H1 (cell line): ENCODE results near the gene APOL4. TPM values are rescaled to one million over a fixed set of nuclear protein-coding genes. Genes with fewer than 3 reads are reported as not detected.

Experiments used
- CHD7 ChIP-seq: fragments of 300-600 bp; sonication (generic); IDR thresholded peaks from 2 replicates; pipeline ENCODE4 v1.7.1; 2012; ENCODE audit warnings: low read length, moderate library complexity, mild to moderate bottlenecking, inconsistent platforms; ENCODE audit not compliant: insufficient replicate concordance
- EP300 ChIP-seq, 2 experiments: IDR thresholded peaks; 1 replicate in 1 of 2; 2 replicates in 1 of 2; pipeline ENCODE4 v1.6.1; 2011 to 2012; ENCODE audit warnings: low read depth in 2 of 2, low read length in 2 of 2, mild to moderate bottlenecking in 2 of 2, borderline replicate concordance in 1 of 2, inconsistent platforms in 1 of 2, moderate library complexity in 1 of 2
- GTF2F1 ChIP-seq: IDR thresholded peaks from 2 replicates; pipeline ENCODE4 v1.6.1; 2012; ENCODE audit warnings: low read depth, low read length, improper control_type of control experiment, borderline replicate concordance
- HDAC6 ChIP-seq: IDR thresholded peaks from one replicate; pipeline ENCODE4 v1.7.1; 2012; ENCODE audit warnings: low read depth, mild to moderate bottlenecking, inconsistent platforms, low read length, moderate library complexity
- JUND ChIP-seq: IDR thresholded peaks from 2 replicates; pipeline ENCODE4 v1.6.1; 2011; ENCODE audit warnings: mild to moderate bottlenecking, improper control_type of control experiment, low read length
- MAFK ChIP-seq: IDR thresholded peaks from 2 replicates; pipeline ENCODE4 v1.6.1; 2012; ENCODE audit warnings: low read depth, mild to moderate bottlenecking, improper control_type of control experiment, low read length
- NANOG ChIP-seq: IDR thresholded peaks from 2 replicates; pipeline ENCODE4 v1.6.1; 2011; ENCODE audit warnings: low read length, low read depth, mild to moderate bottlenecking, inconsistent platforms; ENCODE audit not compliant: insufficient read depth, poor library complexity, severe bottlenecking
- NRF1 ChIP-seq: IDR thresholded peaks from 2 replicates; pipeline ENCODE4 v1.6.1; 2011; ENCODE audit warnings: mild to moderate bottlenecking, low read depth, low read length, improper control_type of control experiment
- RAD21 ChIP-seq, 2 experiments: IDR thresholded peaks in 1 of 2; conservative IDR thresholded peaks in 1 of 2; 2 replicates each; pipeline ENCODE4 v1.6.1; 2011; ENCODE audit warnings: low read depth in 2 of 2, low read length in 2 of 2, improper control_type of control experiment in 1 of 2, inconsistent platforms in 1 of 2, mild to moderate bottlenecking in 1 of 2, moderate library complexity in 1 of 2
- RXRA ChIP-seq: IDR thresholded peaks from 2 replicates; pipeline ENCODE4 v1.6.1; 2011; ENCODE audit warnings: low read depth, mild to moderate bottlenecking, low read length, moderate library complexity; ENCODE audit not compliant: insufficient read depth
- TAF7 ChIP-seq: optimal IDR thresholded peaks from 2 replicates; pipeline ENCODE3; 2011; ENCODE audit warnings: low read depth, mild to moderate bottlenecking, inconsistent platforms, low read length, moderate library complexity, borderline replicate concordance
- polyA plus RNA-seq, 7 experiments: library from polyadenylated mRNA; depleted of rRNA in 3 of 7; stranded (reverse) in 5 of 7; unstranded in 2 of 7; fragments of >200 nt in 5 of 7; fragments of 200-250 nt in 2 of 7; gene quantifications; 1 replicate in 5 of 7; 2 replicates in 1 of 7; 4 replicates in 1 of 7; pipeline versions ENCODE4 v1.2.1 to v1.2.3, GENCODE V29; 2011 to 2013; ENCODE audit warnings: missing spikeins in 2 of 7, mixed read lengths in 2 of 7
- total RNA-seq: library from RNA; stranded (reverse); fragmentation: NEBNext Ultra II Directional; extraction: Animal tissue kit (Norgen Biotek cat#: 25700); gene quantifications from 2 replicates; pipeline ENCODE4 v1.2.1, GENCODE V29; 2021

The APOL4 gene
- total and polyA plus RNA-seq, 2 of the 8 experiments (the other 6 are each of a cell fraction or from before 2014, with no cell fraction given): 0.02 TPM; not detected in 1

GRCh38 chr22:36166086-36166485 is 35.5 kb downstream of the APOL4 start (continued):
- TF ChIP-seq CHD7 (no peak), HDAC6 (no peak), NANOG (no peak), TAF7 (no peak), JUND (no peak), GTF2F1 (no peak), NRF1 (no peak), RAD21 (IDR thresholded peaks at IDR 0.05 in 1 of 2, conservative IDR thresholded peaks at IDR 0.05 in 1 of 2; ENCODE audit: low read depth in 2 of 2, low read length in 2 of 2) (no peak), EP300 (IDR thresholded peaks at IDR 0.05; ENCODE audit: borderline replicate concordance in 1 of 2, low read depth in 2 of 2, low read length in 2 of 2) (no peak), MAFK (no peak), RXRA (no peak)
